Stomach (tissue), 9 donors: ENCODE data around the gene ACMSD. TPM values are rescaled to one million over a fixed set of nuclear protein-coding genes. Genes with fewer than 3 reads are reported as not detected.
"Not testable (repeated sequence)": the region's sequence is repeated elsewhere in the genome, so short reads cannot be mapped to it uniquely, and the experiment has no call there.

Experiments
- DNase-seq, 2 donors: peaks; one replicate each; pipeline versions ENCODE4 v3.0.0 to v3.0.0-alpha.2; 2013 to 2019
- H3K27ac ChIP-seq, 5 donors: fragments of 200-600 bp in 4 of 5; sonication (generic) in 4 of 5; one replicate each; pipeline ENCODE4 v1.5.1; 2013 to 2019; ENCODE audit warnings: mild to moderate bottlenecking in 1 of 5, moderate library complexity in 1 of 5
- H3K27me3 ChIP-seq, 3 donors: fragments of 200-600 bp; sonication (generic); one replicate each; pipeline ENCODE4 v1.5.1; 2017 to 2019; ENCODE audit warnings: mixed run types in 1 of 3
- H3K36me3 ChIP-seq, 4 donors: fragments of 200-600 bp; sonication (generic); 1 replicate in 3 of 4; 2 replicates in 1 of 4; pipeline ENCODE4 v1.5.1; 2016 to 2019
- H3K4me1 ChIP-seq, 4 donors: fragments of 200-600 bp; sonication (generic); one replicate each; pipeline ENCODE4 v1.5.1; 2016 to 2019
- H3K4me3 ChIP-seq, 4 donors: fragments of 200-600 bp; sonication (generic) in 3 of 4; one replicate each; pipeline ENCODE4 v1.5.1; 2016 to 2019; ENCODE audit warnings: mild to moderate bottlenecking in 1 of 4
- H3K9me3 ChIP-seq, 4 donors: fragments of 200-600 bp; sonication (generic); one replicate each; pipeline ENCODE4 v1.5.1; 2016 to 2019
- EP300 ChIP-seq: sonication (generic); formaldehyde crosslinking; IDR thresholded peaks from one replicate; pipeline ENCODE4 v1.6.1; 2017; ENCODE audit warnings: antibody characterized with exemption
- POLR2A ChIP-seq, 4 donors: fragments of 450-650 bp; IDR thresholded peaks; one replicate each; pipeline ENCODE4 v1.6.1; 2016; ENCODE audit warnings: antibody characterized with exemption in 4 of 4, control low read depth in 2 of 4, mild to moderate bottlenecking in 1 of 4, moderate library complexity in 1 of 4
- POLR2AphosphoS5 ChIP-seq, 3 donors: sonication (generic); formaldehyde crosslinking; IDR thresholded peaks; one replicate each; pipeline ENCODE4 v1.6.1; 2016; ENCODE audit warnings: antibody characterized with exemption in 3 of 3
- WGBS, 5 donors: extraction: QIAGEN DNeasy Blood & Tissue Kit in 3 of 5; methylation state at CpG; one replicate each; pipeline versions ENCODE4 v1.1.5 to v1.1.7; 2013 to 2018; 5-methylcytosine and 5-hydroxymethylcytosine counted together
- intact Hi-C: fragments of 100-400 bp; cut with DNase I; formaldehyde crosslinking; loops from one replicate; pipeline ENCODE4 v1.15.1; 2023; ENCODE audit warnings: low total_unique reads
- polyA plus RNA-seq, 3 donors: library from polyadenylated mRNA; stranded (reverse); fragments of 200-250 nt; gene quantifications; one replicate each; pipeline ENCODE4 v1.2.3, GENCODE V29; 2013
- total RNA-seq, 5 donors: library from RNA; depleted of rRNA; stranded (reverse); fragments of >200 nt; gene quantifications; one replicate each; pipeline versions ENCODE4 v1.1.0 to v1.2.3, GENCODE V29; 2014 to 2016
- TF ChIP-seq, protein P1 (sequence below), 7 experiments: fragments of 450-650 bp in 4 of 7; fragments of 200-600 bp in 3 of 7; sonication (generic) in 3 of 7; IDR thresholded peaks; one replicate each; pipeline ENCODE4 v1.5.1; 2016 to 2019; ENCODE audit warnings: antibody characterized with exemption in 7 of 7, control low read depth in 2 of 7, mild to moderate bottlenecking in 1 of 7
- donor health status: healthy with polysubstance abuse.
- donor health status: Bipolar disorder and iron deficiency.
- donor health status: healthy.

ACMSD gene
- total and polyA plus RNA-seq, 8 donors = not detected

DNA sequence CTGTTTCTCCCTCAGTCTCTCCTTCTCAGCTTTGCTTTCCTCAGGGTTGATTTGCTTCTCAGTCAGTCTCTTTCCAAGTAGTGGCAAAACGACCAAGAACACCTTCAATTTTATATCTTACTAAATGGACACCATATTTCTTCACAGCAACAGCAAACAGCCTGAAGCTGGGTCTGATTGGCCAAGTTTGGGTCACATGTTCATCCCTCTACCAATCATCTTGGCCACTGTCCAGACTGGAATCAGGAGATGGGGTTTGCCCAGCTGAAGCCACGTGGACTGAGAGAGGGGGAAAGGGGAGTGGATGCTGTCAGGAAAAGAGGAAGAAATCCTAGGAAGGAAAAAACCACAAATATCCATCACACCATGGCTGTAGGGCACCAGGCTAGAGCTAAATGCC lies 42.0 kb upstream of the ACMSD start:
- H3K4me1 ChIP-seq = no peaks in the 10 kb centered on the region
- H3K27ac ChIP-seq = no peak overlapping the region
- intact Hi-C loops = no loop called here
- no peak for DNase-seq
- WGBS, 5 donors = 56 to 72% (median 68%) methylated on average over 2 of the region's 2 CpGs
- no peak overlapping the region for H3K4me3 ChIP-seq
- H3K27me3 ChIP-seq = no peaks in the 10 kb centered on the region
- TF ChIP-seq EP300 (no peak), POLR2AphosphoS5 (IDR thresholded peaks at IDR 0.05) (no peak), POLR2A (IDR thresholded peaks at IDR 0.05) (no peak)
- TF ChIP-seq, protein P1, sequence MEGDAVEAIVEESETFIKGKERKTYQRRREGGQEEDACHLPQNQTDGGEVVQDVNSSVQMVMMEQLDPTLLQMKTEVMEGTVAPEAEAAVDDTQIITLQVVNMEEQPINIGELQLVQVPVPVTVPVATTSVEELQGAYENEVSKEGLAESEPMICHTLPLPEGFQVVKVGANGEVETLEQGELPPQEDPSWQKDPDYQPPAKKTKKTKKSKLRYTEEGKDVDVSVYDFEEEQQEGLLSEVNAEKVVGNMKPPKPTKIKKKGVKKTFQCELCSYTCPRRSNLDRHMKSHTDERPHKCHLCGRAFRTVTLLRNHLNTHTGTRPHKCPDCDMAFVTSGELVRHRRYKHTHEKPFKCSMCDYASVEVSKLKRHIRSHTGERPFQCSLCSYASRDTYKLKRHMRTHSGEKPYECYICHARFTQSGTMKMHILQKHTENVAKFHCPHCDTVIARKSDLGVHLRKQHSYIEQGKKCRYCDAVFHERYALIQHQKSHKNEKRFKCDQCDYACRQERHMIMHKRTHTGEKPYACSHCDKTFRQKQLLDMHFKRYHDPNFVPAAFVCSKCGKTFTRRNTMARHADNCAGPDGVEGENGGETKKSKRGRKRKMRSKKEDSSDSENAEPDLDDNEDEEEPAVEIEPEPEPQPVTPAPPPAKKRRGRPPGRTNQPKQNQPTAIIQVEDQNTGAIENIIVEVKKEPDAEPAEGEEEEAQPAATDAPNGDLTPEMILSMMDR (IDR thresholded peaks at IDR 0.05) = no peak
- H3K9me3 ChIP-seq = no peaks in the 10 kb centered on the region
- H3K36me3 ChIP-seq = no peaks in the 10 kb centered on the region

DNA sequence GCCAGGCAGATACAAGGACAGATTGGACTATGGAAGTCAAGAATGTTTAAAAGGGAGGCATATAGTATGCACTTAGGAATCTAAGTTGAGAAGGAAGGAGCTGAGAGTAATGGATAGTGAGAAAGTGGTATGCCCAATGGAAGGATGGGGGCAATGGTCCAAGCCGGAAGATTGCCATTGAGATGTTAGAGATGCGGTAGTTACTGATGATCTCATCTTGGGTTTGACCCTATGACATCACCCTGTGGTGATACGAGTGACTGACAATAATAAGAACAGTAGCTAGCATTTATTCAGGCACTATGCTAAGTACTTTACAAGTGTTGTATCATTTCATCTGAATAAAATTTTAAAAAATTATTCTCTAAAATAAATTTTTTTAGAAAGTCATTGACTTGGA lies 38.5 kb upstream of the ACMSD start:
- Histone ChIP-seq H3K27me3 (no peaks in the 10 kb centered on the region), H3K9me3 (peaks cover 6 to 20% (median 14%) of the 10 kb centered on the region in 4 donors), H3K4me1 (no peaks in the 10 kb centered on the region), H3K27ac (no peak overlapping the region), H3K4me3 (no peak overlapping the region), H3K36me3 (no peaks in the 10 kb centered on the region)
- intact Hi-C loops = no loop called here
- TF ChIP-seq, protein P1 (IDR thresholded peaks at IDR 0.05) = no peak
- no peak for TF ChIP-seq POLR2A (IDR thresholded peaks at IDR 0.05)
- TF ChIP-seq EP300 = no peak
- DNase-seq = no peak
- whole genome bisulfite sequencing, 5 donors = 89 to 97% (median 93%) methylated on average over 3 of the region's 3 CpGs

DNA sequence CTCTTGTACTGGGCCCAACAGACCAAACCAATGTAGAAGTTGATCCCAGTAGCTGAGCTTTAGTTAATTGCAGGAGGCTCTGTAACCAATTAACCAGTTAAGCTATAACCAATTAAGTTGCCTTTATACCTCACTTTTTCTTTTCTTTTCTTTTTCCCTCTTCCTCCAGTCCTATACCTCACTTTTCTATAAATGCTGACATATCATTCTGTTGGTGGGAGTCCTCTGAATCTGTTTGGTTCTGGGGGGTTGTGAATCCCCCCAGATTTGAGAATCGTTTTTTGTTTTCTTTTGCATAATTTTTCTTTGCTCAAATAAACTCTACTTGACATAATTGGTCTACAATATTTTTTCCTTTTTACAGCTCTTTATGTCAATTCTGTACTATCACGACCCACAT lies 38.1 kb upstream of the ACMSD start:
- no peaks in the 10 kb centered on the region for H3K27me3 ChIP-seq
- no peak overlapping the region for H3K27ac ChIP-seq
- no peak for DNase-seq
- peaks cover 6 to 20% (median 16%) of the 10 kb centered on the region in 4 donors for H3K9me3 ChIP-seq
- 77 to 89% (median 83%) methylated on average over 2 of the region's 2 CpGs for WGBS, 5 donors
- H3K4me3 ChIP-seq = no peak overlapping the region
- intact Hi-C loops = no loop called here
- H3K36me3 ChIP-seq = no peaks in the 10 kb centered on the region
- TF ChIP-seq POLR2AphosphoS5 (IDR thresholded peaks at IDR 0.05) = no peak
- no peak for TF ChIP-seq POLR2A (IDR thresholded peaks at IDR 0.05)
- TF ChIP-seq EP300 = no peak
- TF ChIP-seq, protein P1 (IDR thresholded peaks at IDR 0.05) = no peak
- H3K4me1 ChIP-seq = no peaks in the 10 kb centered on the region

DNA sequence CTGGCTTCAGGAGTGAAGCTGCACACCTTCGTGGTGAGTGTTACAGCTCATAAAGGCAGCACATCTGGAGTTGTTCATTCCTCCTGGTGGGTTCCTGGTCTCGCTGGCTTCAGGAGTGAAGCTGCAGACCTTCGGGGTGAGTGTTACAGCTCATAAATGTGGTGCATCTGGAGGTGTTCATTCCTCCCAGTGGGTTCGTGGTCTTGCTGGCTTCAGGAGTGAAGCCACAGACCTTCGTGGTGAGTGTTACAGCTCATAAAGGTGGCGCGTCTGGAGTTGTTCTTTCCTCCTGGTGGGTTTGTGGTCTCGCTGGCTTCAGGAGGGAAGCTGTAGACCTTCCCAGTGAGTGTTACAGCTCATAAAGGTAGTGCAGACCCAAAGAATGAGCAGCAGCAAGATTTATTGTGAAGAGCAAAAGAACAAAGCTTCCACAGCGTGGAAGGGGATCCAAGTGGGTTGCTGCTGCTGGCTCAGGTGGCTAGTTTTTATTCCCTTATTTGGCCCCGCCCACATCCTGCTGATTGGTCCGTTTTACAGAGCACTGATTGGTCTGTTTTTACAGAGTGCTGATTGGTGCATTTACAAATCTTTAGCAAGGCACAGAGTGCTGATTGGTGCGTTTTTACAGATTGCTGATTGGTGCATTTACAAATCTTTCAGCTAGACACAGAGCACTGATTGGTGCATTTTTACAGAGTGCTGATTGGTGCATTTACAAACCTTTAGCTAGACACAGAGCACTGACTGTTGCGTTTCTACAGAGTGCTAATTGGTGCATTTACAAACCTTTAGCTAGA lies 34.6 kb upstream of the ACMSD start:
- H3K4me3 ChIP-seq, H3K27ac ChIP-seq, H3K36me3 ChIP-seq, H3K27me3 ChIP-seq, H3K4me1 ChIP-seq, intact Hi-C loops, DNase-seq: not testable (repeated sequence)
- H3K9me3 ChIP-seq = peaks cover 6 to 24% (median 17%) of the 10 kb centered on the region in 4 donors
- 66 to 79% (median 73%) methylated on average over 13 of the region's 13 CpGs for WGBS, 5 donors

DNA sequence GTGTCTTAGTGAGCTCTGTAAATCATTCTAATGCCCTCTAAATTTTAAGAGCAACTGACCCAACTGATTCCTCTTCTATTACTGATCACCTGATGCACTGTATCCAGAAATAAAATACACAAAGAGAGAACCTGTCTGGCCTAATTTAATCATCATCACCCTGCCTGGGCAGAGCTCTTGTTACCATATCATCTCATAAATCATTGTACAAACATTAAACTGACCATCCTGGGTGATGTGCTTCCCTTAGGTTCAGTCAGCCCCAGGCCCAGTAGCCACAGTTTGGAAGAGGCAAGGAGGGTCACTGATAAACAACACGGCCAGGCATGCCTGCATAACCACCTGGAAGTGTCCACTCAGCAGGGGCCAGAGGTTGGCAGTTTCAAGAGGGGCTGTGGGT lies 22.7 kb upstream of the ACMSD start:
- intact Hi-C loops = no loop called here
- Histone ChIP-seq H3K36me3 (no peaks in the 10 kb centered on the region), H3K27ac (no peak overlapping the region), H3K27me3 (no peaks in the 10 kb centered on the region), H3K9me3 (peaks cover 7 to 21% (median 18%) of the 10 kb centered on the region in 4 donors), H3K4me1 (no peaks in the 10 kb centered on the region), H3K4me3 (no peak overlapping the region)
- 44 to 64% (median 54%) methylated on average over 1 of the region's 1 CpG for WGBS, 5 donors
- no peak for DNase-seq
- no peak for TF ChIP-seq POLR2A (IDR thresholded peaks at IDR 0.05)
- TF ChIP-seq EP300 = no peak
- TF ChIP-seq POLR2AphosphoS5 (IDR thresholded peaks at IDR 0.05) = no peak
- TF ChIP-seq, protein P1 (IDR thresholded peaks at IDR 0.05) = no peak
